Activated T-cell treated with anti-CD3 and anti-CD28 coated beads for 48 hours (primary cell): ENCODE results near the gene LRRC75A.
A peak's percentile ranks its signal among the peaks of the same experiment; 100 is the strongest.
"Not testable (repeated sequence)": the region's sequence is repeated elsewhere in the genome, so short reads cannot be mapped to it uniquely, and the experiment has no call there.

Experiments used
- DNase-seq: peaks from one replicate; pipeline ENCODE4 v3.0.0-alpha.2; 2020; ENCODE audit warnings: low read depth

The LRRC75A gene

GRCh38 chr17:16450028-16450427, 42.0 kb downstream of the LRRC75A start:
- DNase-seq, result no peak

DNA sequence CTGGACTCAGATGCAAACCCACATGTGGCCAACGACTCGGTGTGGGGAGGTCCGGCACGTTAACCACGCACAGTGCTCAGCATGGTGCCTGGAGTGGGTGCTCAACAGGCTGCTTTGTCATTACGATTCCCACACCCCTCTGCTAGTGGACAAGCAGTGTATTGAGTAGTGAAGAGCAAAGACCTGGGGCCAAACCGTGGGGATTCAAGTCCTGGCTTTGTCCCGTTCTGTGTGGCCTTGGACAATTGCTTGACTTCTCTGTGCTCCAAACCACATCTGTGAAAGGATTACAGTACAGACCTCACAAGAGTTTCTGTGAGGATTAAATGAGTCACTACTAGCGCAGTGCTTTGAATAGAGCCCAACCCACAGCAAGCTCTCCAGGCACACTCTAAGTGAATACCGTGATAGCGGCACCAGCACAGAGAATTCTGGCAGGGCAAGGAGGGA, 42.8 kb downstream of the LRRC75A start:
- DNase-seq, result no peak

GRCh38 chr17:16448490-16448889, 43.5 kb downstream of the LRRC75A start:
- no peak for DNase-seq

- DNase-seq, result no peak
Observed at GRCh38 chr17:16447676-16448075, 44.3 kb downstream of the LRRC75A start.

DNA sequence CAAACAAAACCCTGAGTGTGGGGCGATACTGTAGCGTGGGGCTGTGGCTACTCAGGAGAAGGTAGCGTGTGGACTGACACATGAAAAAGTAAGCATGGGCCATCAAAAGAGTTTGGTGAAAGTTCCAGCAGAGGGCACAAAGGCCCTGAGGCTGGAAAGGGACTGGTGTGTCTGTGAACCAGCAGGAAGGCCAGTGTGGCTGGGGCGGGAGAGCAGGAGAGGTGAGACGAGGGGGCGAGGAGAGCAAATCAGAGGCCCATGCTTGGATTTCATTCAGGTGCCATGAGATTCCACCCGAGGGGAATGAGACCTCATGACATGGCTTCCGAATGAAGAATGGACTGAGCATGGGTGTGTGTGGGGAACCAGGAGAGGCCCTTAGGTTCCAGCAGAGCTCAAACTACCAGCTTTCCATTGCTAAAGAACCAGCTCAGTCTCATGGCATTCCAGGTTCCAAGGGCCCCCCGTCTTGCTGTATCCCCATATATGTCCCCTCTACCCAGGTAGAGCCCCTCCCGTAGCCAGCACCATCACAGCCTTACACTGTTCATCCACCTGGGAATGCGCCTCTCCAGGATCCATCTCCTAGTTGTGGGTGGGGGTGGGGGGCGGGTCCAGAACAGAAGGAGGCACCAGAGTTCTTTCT, 45.5 kb downstream of the LRRC75A start:
- DNase-seq, result no peak

GRCh38 chr17:16444258-16444886, 47.6 kb downstream of the LRRC75A start:
- no peak for DNase-seq

GRCh38 chr17:16443511-16444257, 48.3 kb downstream of the LRRC75A start:
- no peak for DNase-seq

DNA sequence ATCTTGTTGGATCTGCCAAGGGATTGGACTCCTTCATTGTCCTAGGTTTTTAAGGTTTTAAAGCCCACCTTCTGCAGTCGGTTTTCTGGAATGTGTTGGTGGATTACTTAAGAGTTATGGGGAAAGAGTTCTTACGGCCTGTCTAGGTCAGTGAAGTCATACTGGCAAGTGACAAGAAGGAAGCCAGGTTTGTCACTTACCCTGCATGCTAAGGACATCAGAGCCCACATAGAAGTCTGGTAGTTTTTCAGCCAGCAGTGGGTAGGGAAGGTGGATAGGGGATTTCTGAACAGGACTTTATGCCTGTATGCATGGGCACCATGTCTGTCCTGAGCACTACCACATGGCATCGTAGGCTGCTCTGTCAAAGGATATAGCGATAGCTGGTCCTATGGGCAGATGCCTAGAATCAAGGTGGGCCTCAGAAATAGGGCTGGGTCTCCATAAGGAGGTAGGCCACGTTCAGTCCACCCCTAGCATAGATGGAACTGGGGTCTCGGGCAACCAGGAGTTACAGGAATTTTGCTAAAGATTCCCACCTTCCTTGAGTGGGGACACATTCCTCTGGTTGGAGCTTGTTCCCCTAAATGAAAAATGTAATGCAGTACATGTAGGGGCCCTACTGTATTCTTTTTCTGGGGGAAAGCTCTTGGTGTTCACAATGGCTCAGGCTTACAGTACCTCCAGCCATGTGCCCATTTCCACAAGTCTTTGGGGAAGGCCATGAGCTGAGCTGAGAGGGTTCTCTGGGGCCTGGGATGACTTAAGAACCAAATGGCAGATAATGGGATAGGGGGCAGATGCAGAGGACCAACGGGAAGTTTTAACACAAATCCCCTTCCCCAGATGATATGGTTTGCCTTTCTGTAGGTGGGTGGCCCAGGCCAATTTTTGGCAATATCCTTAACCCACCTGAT, 49.1 kb downstream of the LRRC75A start:
- DNase-seq, result no peak

- DNase-seq, result no peak
Observed at GRCh38 chr17:16442141-16442540, 49.9 kb downstream of the LRRC75A start.

- no peak for DNase-seq
Observed at GRCh38 chr17:16440901-16441629, 50.9 kb downstream of the LRRC75A start.

DNA sequence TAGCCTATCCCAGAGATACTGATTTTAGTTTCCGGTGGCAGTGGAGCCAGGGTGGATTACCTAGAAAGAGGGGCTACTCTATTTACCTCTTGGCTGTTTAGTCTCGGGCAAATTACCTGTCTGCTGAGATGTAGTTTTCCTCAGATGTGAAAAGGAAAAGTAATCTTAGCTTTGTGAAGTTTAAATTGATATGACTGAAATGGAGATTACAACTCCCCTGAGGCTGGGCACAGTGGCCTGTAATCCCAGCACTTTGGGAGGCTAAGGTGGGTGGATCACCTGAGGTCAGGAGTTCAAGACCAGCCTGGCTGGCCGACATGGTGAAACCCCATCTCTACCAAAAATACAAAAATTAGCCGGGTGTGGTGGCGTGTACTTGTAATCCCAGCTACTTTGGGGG, 51.6 kb downstream of the LRRC75A start:
- not testable (repeated sequence) for DNase-seq

- DNase-seq, result no peak
Observed at GRCh38 chr17:16439811-16440351, 52.1 kb downstream of the LRRC75A start.

GRCh38 chr17:16439303-16439791, 52.6 kb downstream of the LRRC75A start:
- DNase-seq, result no peak

DNA sequence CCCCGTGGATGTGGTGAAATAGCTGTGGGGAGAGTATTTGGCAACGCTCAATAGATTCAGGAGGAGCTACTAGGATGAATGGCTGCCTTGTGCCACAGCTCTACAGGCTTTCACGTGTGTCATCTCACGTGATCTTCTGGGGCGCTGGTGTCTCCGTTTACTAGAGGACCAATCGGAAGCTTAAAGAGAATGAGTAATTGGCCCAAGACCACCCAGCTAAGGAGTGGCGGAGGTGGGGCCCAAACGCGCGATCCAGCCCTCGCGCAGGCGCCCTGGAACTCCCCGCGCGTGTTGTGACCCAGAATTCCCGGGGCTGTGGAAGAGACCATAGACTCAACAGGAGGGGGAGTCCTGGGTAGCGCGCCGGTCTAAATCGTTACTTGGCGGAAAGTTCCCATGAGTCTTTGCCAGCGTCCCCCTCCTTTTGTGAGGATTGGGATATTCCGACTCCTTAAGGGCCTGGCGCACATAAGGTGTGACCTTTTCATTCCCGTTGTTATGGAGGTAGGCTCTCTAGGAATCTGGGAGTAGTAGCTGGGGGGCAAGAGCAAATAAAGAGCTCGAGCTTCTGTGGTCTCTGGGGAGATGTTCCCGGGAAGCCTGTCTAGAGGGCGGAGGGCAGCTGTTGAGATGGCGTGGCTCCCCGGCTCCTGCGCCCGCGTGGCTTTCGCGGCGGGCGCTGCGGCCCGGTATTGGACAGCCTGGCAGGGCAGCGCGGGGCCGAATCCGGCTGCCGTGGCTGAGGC, 53.3 kb downstream of the LRRC75A start:
- peak; percentile 93 for DNase-seq

DNA sequence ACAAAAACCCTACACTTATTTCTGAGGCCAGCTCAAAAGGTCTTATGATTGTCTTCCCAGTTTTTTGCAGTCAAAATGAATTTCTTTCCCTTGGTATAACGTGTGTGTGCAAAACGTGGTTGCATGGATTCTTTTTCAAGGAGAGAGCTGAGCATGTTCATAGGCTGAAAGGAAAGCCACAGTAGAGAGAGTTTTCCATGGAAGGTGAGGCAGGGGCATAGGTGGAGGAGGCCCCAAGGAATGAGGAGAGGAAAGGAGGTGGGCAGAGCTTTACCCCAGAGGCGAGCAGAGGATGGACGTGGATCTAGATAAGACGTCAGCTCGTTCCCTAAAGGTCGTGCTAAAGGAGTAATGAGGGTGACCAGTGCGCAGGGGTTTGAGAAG, 53.8 kb downstream of the LRRC75A start:
- no peak for DNase-seq

- DNase-seq, result no peak
Observed at GRCh38 chr17:16437083-16437482, 54.9 kb downstream of the LRRC75A start.

- DNase-seq, result no peak
Observed at GRCh38 chr17:16435925-16436886, 55.8 kb downstream of the LRRC75A start.

GRCh38 chr17:16434662-16435061, 57.3 kb downstream of the LRRC75A start:
- no peak for DNase-seq

DNA sequence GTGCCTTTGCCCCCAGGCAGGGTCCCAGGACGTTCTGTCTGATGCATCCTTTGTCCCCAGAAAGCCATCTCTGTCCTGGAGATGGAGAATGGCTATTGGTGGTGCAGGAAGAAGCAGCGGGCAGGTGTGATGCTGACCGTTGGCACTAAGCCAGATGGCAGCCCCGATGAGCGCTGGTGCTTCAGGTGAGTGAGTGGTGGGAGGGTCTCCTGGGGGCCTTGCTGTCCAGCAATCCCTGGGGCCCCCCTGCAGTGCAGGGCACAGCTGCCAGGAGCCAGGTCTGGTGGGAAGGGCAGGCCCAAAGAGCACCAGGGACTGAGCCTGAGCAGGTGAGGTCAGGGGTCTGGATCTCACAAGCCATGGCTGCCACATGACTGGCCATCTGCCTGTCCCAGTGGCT, 58.5 kb downstream of the LRRC75A start:
- no peak for DNase-seq
